Upper lobe of left lung (tissue), 6 donors: ENCODE measurements around the gene HDAC7. TPM values are rescaled to one million over a fixed set of nuclear protein-coding genes. Genes with fewer than 3 reads are reported as not detected.

Experiments used
- ATAC-seq, 2 donors: fragments of 200-7000 bp; cut with Tn5 transposase; one replicate each; pipeline ENCODE4 v1.9.1; 2022; ENCODE audit warnings: mild to moderate bottlenecking in 2 of 2, moderate library complexity in 2 of 2; ENCODE audit not compliant: low FRiP score in 2 of 2
- DNase-seq, 2 donors: peaks; one replicate each; pipeline ENCODE4 v3.0.0-alpha.2; 2019 to 2020
- H3K27ac ChIP-seq, 4 donors: fragments of 200-600 bp; sonication (generic); one replicate each; pipeline ENCODE4 v1.5.1; 2016 to 2019
- H3K27me3 ChIP-seq, 4 donors: fragments of 200-600 bp; sonication (generic); one replicate each; pipeline ENCODE4 v1.5.1; 2017 to 2019
- H3K36me3 ChIP-seq, 4 donors: fragments of 200-600 bp; sonication (generic); one replicate each; pipeline ENCODE4 v1.5.1; 2016 to 2019
- H3K4me1 ChIP-seq, 4 donors: fragments of 200-600 bp; sonication (generic); one replicate each; pipeline ENCODE4 v1.5.1; 2018 to 2019
- H3K4me3 ChIP-seq, 4 donors: fragments of 200-600 bp; sonication (generic); one replicate each; pipeline ENCODE4 v1.5.1; 2017 to 2019; ENCODE audit warnings: mild to moderate bottlenecking in 2 of 4, moderate library complexity in 1 of 4
- H3K9me3 ChIP-seq, 4 donors: fragments of 200-600 bp; sonication (generic); one replicate each; pipeline ENCODE4 v1.5.1; 2018 to 2019
- CTCF ChIP-seq, 6 experiments: fragments of 450-650 bp in 4 of 6; fragments of 200-600 bp in 2 of 6; sonication (generic) in 2 of 6; IDR thresholded peaks; one replicate each; pipeline ENCODE4 v1.5.1; 2016 to 2019; ENCODE audit warnings: antibody characterized with exemption in 6 of 6
- EP300 ChIP-seq, 4 donors: sonication (generic); formaldehyde crosslinking; IDR thresholded peaks; one replicate each; pipeline ENCODE4 v1.5.1; 2017; ENCODE audit warnings: antibody characterized with exemption in 4 of 4, control low read depth in 2 of 4
- POLR2A ChIP-seq, 4 donors: fragments of 450-650 bp; IDR thresholded peaks; one replicate each; pipeline ENCODE4 v1.5.1; 2016 to 2017; ENCODE audit warnings: antibody characterized with exemption in 4 of 4, mild to moderate bottlenecking in 2 of 4
- POLR2AphosphoS5 ChIP-seq, 2 donors: sonication (generic); formaldehyde crosslinking; IDR thresholded peaks; one replicate each; pipeline ENCODE4 v1.5.1; 2017; ENCODE audit warnings: antibody characterized with exemption in 2 of 2
- WGBS, 2 donors: methylation state at CpG; one replicate each; pipeline ENCODE4 v1.1.5; 2017 to 2018; 5-methylcytosine and 5-hydroxymethylcytosine counted together
- total RNA-seq, 6 donors: library from RNA; depleted of rRNA in 4 of 6; stranded (reverse); fragments of >200 nt in 4 of 6; gene quantifications; one replicate each; pipeline versions ENCODE4 v1.1.0 to v1.2.1, GENCODE V29; 2016 to 2021
- donor health status: DM: no; HTN: no; CAD: no; lungs with moderate emphysema.
- donor health status: DM: no; HTN: yes; CAD: no; lungs with severe emphysema.

HDAC7 gene
- total RNA-seq, 6 donors from 2014 or later, result 66.6 to 164 (median 126) TPM

- H3K9me3 ChIP-seq, result no peaks in the 10 kb centered on the region
Observed at GRCh38 chr12:47860873-47861272, 41.2 kb upstream of the HDAC7 start.

DNA sequence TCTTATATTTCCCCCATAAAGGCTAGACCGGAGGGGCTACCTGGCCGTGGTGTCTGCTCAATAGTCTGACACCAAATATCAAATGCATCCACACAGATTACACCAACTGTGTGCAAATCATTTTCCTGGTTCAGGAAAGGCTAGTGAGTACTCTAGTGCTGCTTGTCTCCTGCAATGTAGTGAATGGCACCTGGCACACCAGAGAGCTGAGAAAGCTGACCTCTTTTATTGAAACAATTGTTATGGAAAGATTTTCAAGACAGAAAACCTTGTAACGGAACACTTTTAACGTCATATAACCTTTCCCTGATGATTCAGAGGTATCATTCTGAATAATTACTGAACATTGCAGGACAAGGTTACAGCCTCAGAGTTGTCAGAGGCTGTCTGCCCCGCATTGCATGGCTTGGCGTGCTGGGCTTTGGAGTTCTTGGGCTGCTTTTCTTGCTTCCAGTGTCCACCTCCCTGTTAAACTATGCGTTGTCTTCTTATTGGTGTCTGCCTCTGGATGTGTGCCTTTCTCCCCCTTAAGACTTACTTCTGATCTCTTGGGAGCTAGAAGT, 40.7 kb upstream of the HDAC7 start:
- Histone ChIP-seq H3K4me1 (peaks cover 0 to 10% (median 6%) of the 10 kb centered on the region in 4 donors), H3K36me3 (peaks cover 0 to 19% (median 8%) of the 10 kb centered on the region in 4 donors), H3K27ac (no peak overlapping the region), H3K4me3 (no peak overlapping the region), H3K27me3 (no peaks in the 10 kb centered on the region), H3K9me3 (no peaks in the 10 kb centered on the region)
- ATAC-seq, result no peak
- TF ChIP-seq CTCF (IDR thresholded peaks at IDR 0.05) (no peak), EP300 (IDR thresholded peaks at IDR 0.05) (no peak), POLR2AphosphoS5 (IDR thresholded peaks at IDR 0.05) (no peak), POLR2A (IDR thresholded peaks at IDR 0.05) (no peak)
- DNase-seq, result no peak
- WGBS, 2 donors, result 90 to 91% methylated on average over 5 to 7 of the region's 7 CpGs

More at GRCh38 chr12:47860873-47861272, 41.2 kb upstream of the HDAC7 start:
- ATAC-seq (no peak), DNase-seq (no peak)
- Histone ChIP-seq H3K4me1 (peaks cover 0 to 5% (median under 1%) of the 10 kb centered on the region in 4 donors), H3K27me3 (no peaks in the 10 kb centered on the region), H3K4me3 (no peak overlapping the region), H3K27ac (no peak overlapping the region), H3K36me3 (peaks cover 0 to 19% (median 7%) of the 10 kb centered on the region in 4 donors)
- no peak for TF ChIP-seq CTCF (IDR thresholded peaks at IDR 0.05)
- TF ChIP-seq EP300 (IDR thresholded peaks at IDR 0.05), result no peak
- no peak for TF ChIP-seq POLR2AphosphoS5 (IDR thresholded peaks at IDR 0.05)
- TF ChIP-seq POLR2A (IDR thresholded peaks at IDR 0.05), result no peak
- WGBS, 2 donors, result 77 to 88% methylated on average over 2 of the region's 2 CpGs

DNA sequence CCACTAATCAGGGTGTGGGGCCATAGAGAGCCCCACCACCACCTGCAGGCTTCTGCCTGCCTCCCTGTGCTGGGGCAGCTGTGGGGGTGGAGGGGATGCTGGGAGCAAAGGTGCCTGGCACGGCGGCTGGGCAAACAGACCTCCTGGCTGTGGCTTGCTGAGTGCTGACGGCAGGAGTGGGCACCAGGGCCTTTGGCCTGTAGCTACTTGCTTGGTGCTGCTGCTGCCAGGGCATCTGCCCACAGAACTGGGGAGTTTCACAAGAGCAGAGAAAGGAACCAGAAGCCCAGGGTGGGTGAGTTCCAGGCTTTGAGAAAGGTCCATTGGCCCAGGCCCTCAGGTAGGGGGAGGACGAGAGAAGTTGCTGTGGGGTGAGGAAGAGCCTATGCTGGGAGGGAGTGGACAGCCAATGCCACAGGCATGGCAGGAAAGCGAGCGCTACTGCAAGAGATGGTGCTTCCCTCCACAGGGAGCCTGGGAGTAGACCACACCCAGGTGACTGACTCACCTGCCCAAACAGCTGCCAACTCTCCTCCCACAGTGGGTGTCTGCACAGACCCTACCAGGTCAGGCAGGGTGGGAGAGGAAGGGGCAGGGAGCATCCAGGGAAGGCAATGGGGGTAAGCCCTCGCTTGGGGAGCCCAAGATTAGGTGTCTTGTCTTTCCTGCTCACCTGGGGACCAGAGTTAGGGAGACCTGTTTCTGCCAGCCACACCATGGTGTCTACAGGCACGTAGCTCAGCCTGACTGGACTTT, 39.0 kb upstream of the HDAC7 start:
- H3K36me3 ChIP-seq, result peaks cover 5 to 26% (median 16%) of the 10 kb centered on the region in 4 donors
- ATAC-seq (no peak), DNase-seq (no peak)
- no peak overlapping the region for H3K27ac ChIP-seq
- TF ChIP-seq POLR2AphosphoS5 (IDR thresholded peaks at IDR 0.05) (no peak), EP300 (IDR thresholded peaks at IDR 0.05) (no peak), POLR2A (IDR thresholded peaks at IDR 0.05) (no peak), CTCF (IDR thresholded peaks at IDR 0.05) (no peak)
- H3K4me3 ChIP-seq, result no peak overlapping the region
- 92 to 94% methylated on average over 6 to 7 of the region's 8 CpGs for WGBS, 2 donors
- no peaks in the 10 kb centered on the region for H3K9me3 ChIP-seq
- H3K27me3 ChIP-seq, result no peaks in the 10 kb centered on the region
- H3K4me1 ChIP-seq, result peaks cover 0 to 12% (median 8%) of the 10 kb centered on the region in 4 donors

DNA sequence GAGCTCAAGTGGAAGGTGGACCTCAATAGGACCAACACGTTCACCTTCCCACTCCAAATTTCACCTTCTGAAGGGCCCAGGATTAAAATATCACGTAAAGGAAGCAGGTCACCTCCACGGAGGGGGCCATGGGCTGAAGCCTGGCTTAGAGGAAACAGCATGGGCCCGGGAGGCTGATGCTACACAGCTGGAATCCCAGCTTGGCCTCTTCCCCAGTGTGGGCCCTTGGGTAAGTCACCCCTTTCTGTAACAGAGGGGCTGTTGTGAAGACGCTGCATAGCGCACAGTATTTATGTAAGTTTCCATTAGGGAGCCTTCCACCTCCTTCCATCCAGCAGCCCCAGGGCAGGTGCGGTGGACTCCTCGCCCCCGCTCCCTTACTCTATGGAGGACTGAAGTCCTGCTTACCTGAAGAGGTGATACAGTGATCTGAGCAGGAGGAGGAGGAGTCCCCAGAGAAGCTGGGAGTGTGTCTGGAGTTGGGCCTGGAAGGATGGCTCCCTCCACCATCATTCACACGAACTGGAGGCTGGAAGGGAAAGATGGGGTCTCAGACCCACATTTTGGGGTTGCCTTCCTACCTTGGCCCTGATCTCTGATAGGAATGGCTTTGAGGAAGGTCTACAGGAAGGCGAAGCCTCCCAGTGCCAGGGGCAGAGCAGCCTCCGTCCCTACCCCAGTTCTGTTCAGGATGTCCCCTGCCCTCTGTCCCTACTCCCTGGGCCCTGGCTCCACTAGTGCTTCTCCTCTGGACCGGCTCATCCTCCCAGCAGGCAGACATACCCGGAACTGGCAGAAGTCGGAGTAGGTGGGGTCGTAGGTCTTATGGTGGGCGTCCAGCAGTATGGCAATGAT, 37.2 kb upstream of the HDAC7 start:
- Histone ChIP-seq H3K9me3 (no peaks in the 10 kb centered on the region), H3K4me3 (no peak overlapping the region), H3K4me1 (peaks cover 0 to 12% (median 8%) of the 10 kb centered on the region in 4 donors), H3K27me3 (no peaks in the 10 kb centered on the region), H3K36me3 (peaks cover 6 to 24% (median 16%) of the 10 kb centered on the region in 4 donors), H3K27ac (peak overlapping the region in 1 of 4 donors; percentile 29)
- 94 to 95% methylated on average over 16 to 17 of the region's 17 CpGs for WGBS, 2 donors
- ATAC-seq, result peak in 1 of 2 donors; percentile 31
- no peak for DNase-seq
- TF ChIP-seq EP300 (IDR thresholded peaks at IDR 0.05), result no peak
- no peak for TF ChIP-seq POLR2A (IDR thresholded peaks at IDR 0.05)
- no peak for TF ChIP-seq POLR2AphosphoS5 (IDR thresholded peaks at IDR 0.05)
- TF ChIP-seq CTCF (IDR thresholded peaks at IDR 0.05), result no peak
